GM15510 (cell line): ENCODE data around the gene FCRL1.

ENCODE experiments used
- POLR2A ChIP-seq: IDR thresholded peaks from 3 replicates; pipeline ENCODE4 v1.6.1; 2011; ENCODE audit warnings: borderline replicate concordance; ENCODE audit not compliant: insufficient read length; ENCODE audit errors: extremely low read depth

FCRL1 gene

GRCh38 chr1:157819896-157820295 is at the start of gene FCRL1:
TSS of gene FCRL1 (minus strand) at chr1:157820120. CDS start at chr1:157820037, 83 bp downstream.
- no peak for TF ChIP-seq POLR2A

- TF ChIP-seq POLR2A = no peak
Observed at GRCh38 chr1:157868654-157869053, 48.7 kb upstream of the FCRL1 start.

GRCh38 chr1:157862114-157863070 is 42.5 kb upstream of the FCRL1 start:
- no peak for TF ChIP-seq POLR2A

GRCh38 chr1:157856538-157856937 is 36.6 kb upstream of the FCRL1 start:
- TF ChIP-seq POLR2A = no peak

- TF ChIP-seq POLR2A = no peak
Observed at GRCh38 chr1:157852476-157852875, 32.6 kb upstream of the FCRL1 start.

GRCh38 chr1:157849229-157849875 is 29.4 kb upstream of the FCRL1 start:
- no peak for TF ChIP-seq POLR2A

GRCh38 chr1:157844089-157844830 is 24.3 kb upstream of the FCRL1 start:
- TF ChIP-seq POLR2A = no peak

- no peak for TF ChIP-seq POLR2A
Observed at GRCh38 chr1:157842939-157843338, 23.0 kb upstream of the FCRL1 start.

- no peak for TF ChIP-seq POLR2A
Observed at GRCh38 chr1:157841708-157842107, 21.8 kb upstream of the FCRL1 start, which contains the start of gene CD5L. TSS of gene CD5L (minus strand) at chr1:157841808. CDS start at chr1:157841701, 107 bp downstream.

- no peak for TF ChIP-seq POLR2A
Observed at GRCh38 chr1:157838966-157839365, 19.0 kb upstream of the FCRL1 start.

GRCh38 chr1:157834430-157834829 is 14.5 kb upstream of the FCRL1 start:
- TF ChIP-seq POLR2A = no peak

- TF ChIP-seq POLR2A = no peak
Observed at GRCh38 chr1:157833145-157833544, 13.2 kb upstream of the FCRL1 start.

GRCh38 chr1:157831968-157832626 is 12.2 kb upstream of the FCRL1 start:
- no peak for TF ChIP-seq POLR2A

GRCh38 chr1:157830887-157831286 is 11.0 kb upstream of the FCRL1 start:
- no peak for TF ChIP-seq POLR2A
